GM12874 (cell line): ENCODE measurements around the gene DMRT3.

Experiments used
- CTCF ChIP-seq: IDR thresholded peaks from 2 replicates; pipeline ENCODE4 v1.5.1; 2011; ENCODE audit warnings: low read depth, mild to moderate bottlenecking, control low read depth, low read length, moderate library complexity; ENCODE audit not compliant: insufficient read depth

Gene DMRT3

GRCh38 chr9:976943-977837, 735 bp downstream of the DMRT3 start:
- no peak for TF ChIP-seq CTCF

- TF ChIP-seq CTCF = no peak
Measured at GRCh38 chr9:977838-978830, 1.7 kb downstream of the DMRT3 start.

- TF ChIP-seq CTCF = no peak
Measured at GRCh38 chr9:979983-980382, 3.5 kb downstream of the DMRT3 start.

GRCh38 chr9:980640-981039, 4.2 kb downstream of the DMRT3 start:
- no peak for TF ChIP-seq CTCF

- TF ChIP-seq CTCF = no peak
Measured at GRCh38 chr9:981491-981898, 5.0 kb downstream of the DMRT3 start.

GRCh38 chr9:982394-983230, 6.2 kb downstream of the DMRT3 start:
- TF ChIP-seq CTCF = no peak
